Measurements from ENCODE around the gene FADS2. TPM values are rescaled to one million over a fixed set of nuclear protein-coding genes. Genes with fewer than 3 reads are reported as not detected.

The FADS2 gene
- total and polyA plus RNA-seq, 2 experiments from 2014 or later, result 124 to 392 TPM

DNA sequence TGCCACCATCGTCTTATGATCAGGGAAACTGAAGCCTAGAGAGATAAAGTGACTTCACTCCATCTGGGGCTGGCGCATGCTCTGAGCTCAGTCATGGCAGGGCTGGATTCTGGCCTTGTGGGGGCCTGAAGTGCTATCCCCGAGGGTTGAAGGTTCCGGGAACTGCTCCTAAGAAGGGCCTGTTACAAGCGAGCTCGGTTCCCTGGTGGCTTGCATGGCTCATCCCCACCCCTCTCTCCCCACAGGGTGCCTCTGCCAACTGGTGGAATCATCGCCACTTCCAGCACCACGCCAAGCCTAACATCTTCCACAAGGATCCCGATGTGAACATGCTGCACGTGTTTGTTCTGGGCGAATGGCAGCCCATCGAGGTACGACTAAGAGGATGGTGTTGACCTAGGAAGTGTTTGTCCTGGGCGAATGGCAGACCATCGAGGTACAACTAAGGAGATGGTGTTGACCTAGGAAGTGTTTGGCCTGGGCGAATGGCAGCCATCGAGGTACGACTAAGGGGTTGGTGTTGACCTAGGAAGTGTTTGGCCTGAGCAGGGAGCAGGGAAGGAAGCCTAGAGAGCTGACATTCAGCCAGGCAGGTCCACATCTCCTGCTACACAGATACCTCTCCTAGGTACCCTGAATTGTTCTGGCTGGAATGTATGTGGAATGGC is 19.9 kb downstream of the FADS2 start (continued):
- TF ChIP-seq, protein P1, sequence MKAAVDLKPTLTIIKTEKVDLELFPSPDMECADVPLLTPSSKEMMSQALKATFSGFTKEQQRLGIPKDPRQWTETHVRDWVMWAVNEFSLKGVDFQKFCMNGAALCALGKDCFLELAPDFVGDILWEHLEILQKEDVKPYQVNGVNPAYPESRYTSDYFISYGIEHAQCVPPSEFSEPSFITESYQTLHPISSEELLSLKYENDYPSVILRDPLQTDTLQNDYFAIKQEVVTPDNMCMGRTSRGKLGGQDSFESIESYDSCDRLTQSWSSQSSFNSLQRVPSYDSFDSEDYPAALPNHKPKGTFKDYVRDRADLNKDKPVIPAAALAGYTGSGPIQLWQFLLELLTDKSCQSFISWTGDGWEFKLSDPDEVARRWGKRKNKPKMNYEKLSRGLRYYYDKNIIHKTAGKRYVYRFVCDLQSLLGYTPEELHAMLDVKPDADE (IDR thresholded peaks at IDR 0.05), result no peak
- TF ChIP-seq, protein P2, sequence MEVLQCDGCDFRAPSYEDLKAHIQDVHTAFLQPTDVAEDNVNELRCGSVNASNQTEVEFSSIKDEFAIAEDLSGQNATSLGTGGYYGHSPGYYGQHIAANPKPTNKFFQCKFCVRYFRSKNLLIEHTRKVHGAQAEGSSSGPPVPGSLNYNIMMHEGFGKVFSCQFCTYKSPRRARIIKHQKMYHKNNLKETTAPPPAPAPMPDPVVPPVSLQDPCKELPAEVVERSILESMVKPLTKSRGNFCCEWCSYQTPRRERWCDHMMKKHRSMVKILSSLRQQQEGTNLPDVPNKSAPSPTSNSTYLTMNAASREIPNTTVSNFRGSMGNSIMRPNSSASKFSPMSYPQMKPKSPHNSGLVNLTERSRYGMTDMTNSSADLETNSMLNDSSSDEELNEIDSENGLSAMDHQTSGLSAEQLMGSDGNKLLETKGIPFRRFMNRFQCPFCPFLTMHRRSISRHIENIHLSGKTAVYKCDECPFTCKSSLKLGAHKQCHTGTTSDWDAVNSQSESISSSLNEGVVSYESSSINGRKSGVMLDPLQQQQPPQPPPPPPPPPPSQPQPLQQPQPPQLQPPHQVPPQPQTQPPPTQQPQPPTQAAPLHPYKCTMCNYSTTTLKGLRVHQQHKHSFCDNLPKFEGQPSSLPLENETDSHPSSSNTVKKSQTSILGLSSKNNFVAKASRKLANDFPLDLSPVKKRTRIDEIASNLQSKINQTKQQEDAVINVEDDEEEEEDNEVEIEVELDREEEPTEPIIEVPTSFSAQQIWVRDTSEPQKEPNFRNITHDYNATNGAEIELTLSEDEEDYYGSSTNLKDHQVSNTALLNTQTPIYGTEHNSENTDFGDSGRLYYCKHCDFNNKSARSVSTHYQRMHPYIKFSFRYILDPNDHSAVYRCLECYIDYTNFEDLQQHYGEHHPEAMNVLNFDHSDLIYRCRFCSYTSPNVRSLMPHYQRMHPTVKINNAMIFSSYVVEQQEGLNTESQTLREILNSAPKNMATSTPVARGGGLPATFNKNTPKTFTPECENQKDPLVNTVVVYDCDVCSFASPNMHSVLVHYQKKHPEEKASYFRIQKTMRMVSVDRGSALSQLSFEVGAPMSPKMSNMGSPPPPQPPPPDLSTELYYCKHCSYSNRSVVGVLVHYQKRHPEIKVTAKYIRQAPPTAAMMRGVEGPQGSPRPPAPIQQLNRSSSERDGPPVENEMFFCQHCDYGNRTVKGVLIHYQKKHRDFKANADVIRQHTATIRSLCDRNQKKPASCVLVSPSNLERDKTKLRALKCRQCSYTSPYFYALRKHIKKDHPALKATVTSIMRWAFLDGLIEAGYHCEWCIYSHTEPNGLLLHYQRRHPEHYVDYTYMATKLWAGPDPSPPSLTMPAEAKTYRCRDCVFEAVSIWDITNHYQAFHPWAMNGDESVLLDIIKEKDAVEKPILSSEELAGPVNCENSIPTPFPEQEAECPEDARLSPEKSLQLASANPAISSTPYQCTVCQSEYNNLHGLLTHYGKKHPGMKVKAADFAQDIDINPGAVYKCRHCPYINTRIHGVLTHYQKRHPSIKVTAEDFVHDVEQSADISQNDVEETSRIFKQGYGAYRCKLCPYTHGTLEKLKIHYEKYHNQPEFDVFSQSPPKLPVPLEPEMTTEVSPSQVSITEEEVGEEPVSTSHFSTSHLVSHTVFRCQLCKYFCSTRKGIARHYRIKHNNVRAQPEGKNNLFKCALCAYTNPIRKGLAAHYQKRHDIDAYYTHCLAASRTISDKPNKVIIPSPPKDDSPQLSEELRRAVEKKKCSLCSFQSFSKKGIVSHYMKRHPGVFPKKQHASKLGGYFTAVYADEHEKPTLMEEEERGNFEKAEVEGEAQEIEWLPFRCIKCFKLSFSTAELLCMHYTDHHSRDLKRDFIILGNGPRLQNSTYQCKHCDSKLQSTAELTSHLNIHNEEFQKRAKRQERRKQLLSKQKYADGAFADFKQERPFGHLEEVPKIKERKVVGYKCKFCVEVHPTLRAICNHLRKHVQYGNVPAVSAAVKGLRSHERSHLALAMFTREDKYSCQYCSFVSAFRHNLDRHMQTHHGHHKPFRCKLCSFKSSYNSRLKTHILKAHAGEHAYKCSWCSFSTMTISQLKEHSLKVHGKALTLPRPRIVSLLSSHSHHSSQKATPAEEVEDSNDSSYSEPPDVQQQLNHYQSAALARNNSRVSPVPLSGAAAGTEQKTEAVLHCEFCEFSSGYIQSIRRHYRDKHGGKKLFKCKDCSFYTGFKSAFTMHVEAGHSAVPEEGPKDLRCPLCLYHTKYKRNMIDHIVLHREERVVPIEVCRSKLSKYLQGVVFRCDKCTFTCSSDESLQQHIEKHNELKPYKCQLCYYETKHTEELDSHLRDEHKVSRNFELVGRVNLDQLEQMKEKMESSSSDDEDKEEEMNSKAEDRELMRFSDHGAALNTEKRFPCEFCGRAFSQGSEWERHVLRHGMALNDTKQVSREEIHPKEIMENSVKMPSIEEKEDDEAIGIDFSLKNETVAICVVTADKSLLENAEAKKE (CRISPR knock-in tag; IDR thresholded peaks at IDR 0.05), result no peak

DNA sequence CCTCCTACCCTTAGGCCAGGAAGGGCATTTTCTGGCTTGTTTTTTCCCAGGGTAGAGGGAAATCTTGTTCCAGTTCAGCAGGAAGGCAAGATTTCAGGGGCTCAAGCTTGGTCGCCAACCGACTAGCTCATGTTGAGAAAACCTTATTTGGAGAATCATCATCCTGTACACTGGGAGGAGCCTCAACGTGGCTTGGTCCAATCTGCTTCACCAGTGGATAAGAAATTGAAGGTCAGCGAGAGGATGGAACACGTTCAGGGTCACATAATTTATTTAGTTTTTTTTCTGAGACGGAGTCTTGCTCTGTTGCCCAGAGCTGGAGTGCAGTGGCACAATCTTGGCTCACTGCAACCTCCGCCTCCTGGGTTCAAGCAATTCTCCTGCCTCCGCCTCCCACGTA is 20.5 kb downstream of the FADS2 start:
- no peak overlapping the region for H3K27ac ChIP-seq (ENCODE audit: low read depth)
- no peak overlapping the region for H3K4me2 ChIP-seq
- Mint-ChIP-seq H3K9me3 (no peaks in the 10 kb centered on the region), H3K4me3 (no peak overlapping the region), H3K27me3 (ENCODE audit: insufficient read depth, low read depth, poor library complexity) (peaks cover 11% of the 10 kb centered on the region), H3K27ac (no peak overlapping the region), H3K36me3 (ENCODE audit: low read depth) (peaks cover 96% of the 10 kb centered on the region), H3K4me1 (peaks cover 2% of the 10 kb centered on the region; the same call in 2 of the 3 replicates)
- peaks cover 20% of the 10 kb centered on the region for H4K20me1 ChIP-seq (replicated peaks; ENCODE audit: insufficient read depth)
- H3K4me1 ChIP-seq (ENCODE audit: insufficient read depth), result no peaks in the 10 kb centered on the region
- H3K36me3 ChIP-seq (ENCODE audit: insufficient read depth), result peaks cover 66% of the 10 kb centered on the region
- H2AFZ ChIP-seq, result no peak overlapping the region
- peaks cover 15% of the 10 kb centered on the region for H3K79me2 ChIP-seq (replicated peaks; ENCODE audit: insufficient read depth)
- DNase-seq (ENCODE audit: low spot score) (no peak), ATAC-seq (no peak)
- peaks cover 22% of the 10 kb centered on the region; the same call in 1 of the 2 replicates for H3F3A ChIP-seq (replicated peaks; ENCODE audit: low read depth)
- H3K4me3 ChIP-seq, result no peak overlapping the region
- H3K9me2 ChIP-seq (ENCODE audit: insufficient read depth), result no peaks in the 10 kb centered on the region
- H3K27me3 ChIP-seq (ENCODE audit: insufficient read depth), result no peaks in the 10 kb centered on the region
- TF ChIP-seq ZNF331 (CRISPR knock-in tag; IDR thresholded peaks at IDR 0.05; ENCODE audit: low read depth), result no peak
- TF ChIP-seq CREB1 (CRISPR knock-in tag; IDR thresholded peaks at IDR 0.05; ENCODE audit: low read depth), result no peak
- TF ChIP-seq, protein P3, sequence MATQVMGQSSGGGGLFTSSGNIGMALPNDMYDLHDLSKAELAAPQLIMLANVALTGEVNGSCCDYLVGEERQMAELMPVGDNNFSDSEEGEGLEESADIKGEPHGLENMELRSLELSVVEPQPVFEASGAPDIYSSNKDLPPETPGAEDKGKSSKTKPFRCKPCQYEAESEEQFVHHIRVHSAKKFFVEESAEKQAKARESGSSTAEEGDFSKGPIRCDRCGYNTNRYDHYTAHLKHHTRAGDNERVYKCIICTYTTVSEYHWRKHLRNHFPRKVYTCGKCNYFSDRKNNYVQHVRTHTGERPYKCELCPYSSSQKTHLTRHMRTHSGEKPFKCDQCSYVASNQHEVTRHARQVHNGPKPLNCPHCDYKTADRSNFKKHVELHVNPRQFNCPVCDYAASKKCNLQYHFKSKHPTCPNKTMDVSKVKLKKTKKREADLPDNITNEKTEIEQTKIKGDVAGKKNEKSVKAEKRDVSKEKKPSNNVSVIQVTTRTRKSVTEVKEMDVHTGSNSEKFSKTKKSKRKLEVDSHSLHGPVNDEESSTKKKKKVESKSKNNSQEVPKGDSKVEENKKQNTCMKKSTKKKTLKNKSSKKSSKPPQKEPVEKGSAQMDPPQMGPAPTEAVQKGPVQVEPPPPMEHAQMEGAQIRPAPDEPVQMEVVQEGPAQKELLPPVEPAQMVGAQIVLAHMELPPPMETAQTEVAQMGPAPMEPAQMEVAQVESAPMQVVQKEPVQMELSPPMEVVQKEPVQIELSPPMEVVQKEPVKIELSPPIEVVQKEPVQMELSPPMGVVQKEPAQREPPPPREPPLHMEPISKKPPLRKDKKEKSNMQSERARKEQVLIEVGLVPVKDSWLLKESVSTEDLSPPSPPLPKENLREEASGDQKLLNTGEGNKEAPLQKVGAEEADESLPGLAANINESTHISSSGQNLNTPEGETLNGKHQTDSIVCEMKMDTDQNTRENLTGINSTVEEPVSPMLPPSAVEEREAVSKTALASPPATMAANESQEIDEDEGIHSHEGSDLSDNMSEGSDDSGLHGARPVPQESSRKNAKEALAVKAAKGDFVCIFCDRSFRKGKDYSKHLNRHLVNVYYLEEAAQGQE (IDR thresholded peaks at IDR 0.05; ENCODE audit: unreplicated experiment), result no peak
- TF ChIP-seq ZNF114 (CRISPR knock-in tag; IDR thresholded peaks at IDR 0.05), result no peak
- TF ChIP-seq, protein P1 (IDR thresholded peaks at IDR 0.05), result no peak
